C1 segment of cervical spinal cord (tissue), 14 donors: ENCODE measurements around the gene PRRT1B.
A peak's percentile ranks its signal among the peaks of the same experiment; 100 is the strongest.

Experiments used
- DNase-seq, 14 donors: peaks; one replicate each; lab custom pipeline; 2025; lab: John Stamatoyannopoulos, UW

The PRRT1B gene

DNA sequence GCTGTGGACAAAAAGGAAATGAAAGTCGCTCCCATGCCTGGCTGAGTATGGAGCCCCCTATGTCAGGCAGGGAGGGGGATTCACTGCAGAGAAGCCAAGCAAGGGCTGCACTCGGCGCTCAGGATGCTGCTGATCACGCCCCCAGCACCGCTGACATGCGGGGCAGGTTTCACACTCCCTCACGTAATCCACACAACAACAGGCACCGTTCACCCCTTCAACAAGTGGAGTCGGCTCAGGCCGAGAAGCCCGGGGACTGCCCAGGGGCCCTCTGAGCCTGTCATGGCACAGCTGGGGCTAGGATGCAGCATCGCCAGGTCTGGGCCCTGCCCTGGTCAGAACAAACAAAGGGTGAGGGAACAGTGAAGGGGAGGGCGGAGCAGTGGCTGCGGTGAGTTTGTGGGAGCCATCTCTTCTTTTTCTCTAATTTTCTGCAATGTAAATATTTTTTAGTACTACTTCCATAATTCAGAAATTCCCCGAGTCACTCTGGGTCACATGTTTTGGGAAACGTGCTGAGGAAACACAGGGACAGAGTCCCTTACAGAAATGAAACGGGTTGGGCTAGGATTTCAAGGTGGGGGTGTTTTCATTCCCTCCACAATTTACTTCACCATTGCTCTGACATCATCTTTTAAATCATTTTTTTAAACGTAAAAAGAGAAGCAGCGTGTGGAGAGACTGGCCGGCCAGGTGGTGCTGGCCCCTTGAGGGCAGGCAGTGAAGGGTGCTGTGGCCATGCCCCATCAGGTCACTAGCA is 49.8 kb downstream of the PRRT1B start:
- DNase-seq, result no peak

DNA sequence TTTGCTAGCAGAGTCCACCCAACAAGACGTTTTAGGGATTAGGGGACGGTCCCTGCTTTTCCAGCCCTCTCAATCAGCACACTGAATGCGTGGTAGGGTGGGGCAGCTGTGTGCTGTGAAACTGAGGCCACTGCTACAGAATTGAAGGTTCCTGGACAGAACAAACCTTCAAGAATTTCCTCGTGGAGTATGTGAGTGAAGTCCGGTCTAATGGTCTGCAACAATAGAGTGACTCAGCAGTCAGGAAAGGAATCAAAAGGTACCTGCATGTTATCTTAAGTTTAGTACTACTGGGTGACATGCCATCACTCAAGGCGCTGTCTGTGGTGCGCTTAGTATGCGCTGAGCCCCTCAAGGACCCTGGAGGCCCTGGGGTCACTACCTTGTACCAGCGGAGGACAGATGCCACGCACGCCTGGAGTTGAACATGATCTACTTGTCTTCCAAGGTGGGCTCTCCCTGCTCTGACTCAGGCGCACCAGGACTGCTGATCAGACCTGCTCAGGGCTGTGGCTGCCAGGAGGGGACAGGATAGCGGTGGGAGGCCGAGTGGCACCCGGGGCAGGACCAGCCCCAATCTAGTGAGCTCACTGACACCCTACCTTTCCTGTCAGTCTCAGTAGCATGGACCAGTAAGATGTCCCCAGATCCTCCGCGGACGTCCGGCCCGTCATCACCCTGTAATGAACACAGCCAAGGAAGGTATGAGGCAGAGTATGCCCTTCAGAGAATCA is 50.5 kb downstream of the PRRT1B start:
- no peak for DNase-seq

DNA sequence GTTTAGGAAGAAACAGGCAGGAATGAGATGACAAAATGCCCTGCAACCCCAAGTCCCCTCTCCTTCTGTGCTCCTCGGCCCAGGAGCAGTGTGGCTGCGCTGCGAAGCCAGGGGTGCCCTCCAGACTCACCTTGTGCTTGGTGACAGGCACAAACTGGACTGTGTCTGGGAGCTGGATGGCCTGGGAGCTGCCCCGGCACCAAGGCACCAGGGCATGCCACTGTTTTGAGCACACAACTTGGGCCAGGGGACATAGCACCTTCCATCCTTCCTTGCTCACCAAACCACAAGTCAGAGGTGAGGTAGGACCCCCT is 51.1 kb downstream of the PRRT1B start:
- no peak for DNase-seq

DNA sequence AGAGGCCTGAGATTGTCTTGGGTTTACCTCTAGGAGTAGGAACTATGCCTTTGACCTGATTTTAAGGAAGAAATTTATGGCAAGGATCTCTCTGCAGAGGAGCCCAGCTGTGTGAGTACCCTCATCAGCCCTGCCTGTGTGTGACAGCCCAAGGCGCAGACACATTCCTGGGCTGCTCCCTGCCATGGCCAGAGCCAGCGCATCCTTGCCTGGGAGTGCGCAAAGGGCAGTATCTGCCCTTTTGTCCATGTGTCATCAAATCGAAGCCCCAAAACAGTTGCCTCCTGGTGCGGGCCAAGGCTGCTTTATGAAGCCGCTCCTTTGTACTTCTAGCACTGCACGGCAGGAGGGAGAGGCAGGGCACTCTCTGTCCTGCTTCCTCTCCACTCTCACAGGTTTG is 51.9 kb downstream of the PRRT1B start:
- no peak for DNase-seq

DNA sequence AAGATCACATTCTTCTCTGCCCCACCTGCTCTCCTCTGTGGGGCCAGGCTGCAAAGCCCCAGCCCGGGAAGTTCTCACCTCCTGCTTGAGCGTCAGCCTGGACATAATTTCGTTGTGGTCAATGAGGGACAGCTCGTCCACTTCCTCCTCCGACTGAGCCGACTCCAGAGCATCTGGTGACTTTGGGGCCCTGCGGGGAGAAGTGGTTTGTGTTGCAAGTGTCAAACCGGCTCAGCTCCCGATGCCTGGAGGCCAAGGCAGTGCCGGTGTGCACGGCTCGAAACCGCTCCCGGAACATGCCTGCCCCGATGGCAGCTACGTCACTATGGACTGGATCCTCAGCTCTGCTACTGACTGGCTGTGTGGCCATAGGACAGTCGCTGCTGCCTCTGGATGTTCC is 52.8 kb downstream of the PRRT1B start:
- DNase-seq, result peak in 11 of 14 donors; percentile 36 to 74 (median 54)

DNA sequence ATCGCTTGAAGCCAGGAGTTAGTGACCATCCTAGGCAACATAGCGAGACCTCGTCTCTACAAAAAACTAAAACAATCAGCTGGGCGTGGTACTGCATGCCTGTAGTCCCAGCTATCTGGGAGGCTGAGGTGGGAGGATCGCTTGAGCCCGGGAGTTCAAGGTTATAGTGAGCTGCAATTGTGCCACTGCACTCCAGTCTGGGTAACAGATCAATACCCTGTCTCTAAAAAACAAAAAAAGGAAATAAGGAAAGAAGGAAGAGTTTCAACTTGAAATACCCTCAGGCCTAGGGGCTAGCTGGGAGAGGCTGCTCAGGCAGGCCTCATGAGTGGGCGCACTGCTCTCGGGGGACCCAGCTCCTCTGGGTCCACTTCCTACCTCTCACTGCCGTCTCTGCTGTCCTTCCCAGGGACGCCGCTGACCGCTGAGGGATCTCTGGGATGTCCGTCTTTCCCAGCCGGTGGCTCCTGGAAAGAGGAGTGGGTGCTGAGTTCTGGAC is 56.4 kb downstream of the PRRT1B start:
- no peak for DNase-seq

DNA sequence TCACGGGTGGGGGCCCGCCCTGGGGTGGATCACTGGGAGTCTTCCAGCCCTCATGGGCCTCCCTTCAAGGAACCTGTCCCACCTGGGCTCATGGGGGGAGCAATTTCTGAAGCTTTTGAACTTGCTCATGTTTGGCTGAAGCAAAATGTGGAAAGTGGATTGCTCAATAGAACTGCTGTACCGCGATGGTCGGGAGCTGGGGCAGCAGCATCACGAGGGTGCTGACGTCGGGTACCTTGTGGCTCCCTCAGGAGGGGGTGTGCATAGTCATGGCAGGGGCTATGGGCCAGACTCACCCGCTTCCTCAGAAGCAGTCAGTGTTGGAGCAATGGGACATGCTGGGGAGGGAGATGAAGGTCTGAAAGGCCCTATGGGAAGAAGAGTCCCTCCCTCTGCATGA is 57.9 kb downstream of the PRRT1B start:
- peak in 1 of 14 donors; percentile 31 for DNase-seq

DNA sequence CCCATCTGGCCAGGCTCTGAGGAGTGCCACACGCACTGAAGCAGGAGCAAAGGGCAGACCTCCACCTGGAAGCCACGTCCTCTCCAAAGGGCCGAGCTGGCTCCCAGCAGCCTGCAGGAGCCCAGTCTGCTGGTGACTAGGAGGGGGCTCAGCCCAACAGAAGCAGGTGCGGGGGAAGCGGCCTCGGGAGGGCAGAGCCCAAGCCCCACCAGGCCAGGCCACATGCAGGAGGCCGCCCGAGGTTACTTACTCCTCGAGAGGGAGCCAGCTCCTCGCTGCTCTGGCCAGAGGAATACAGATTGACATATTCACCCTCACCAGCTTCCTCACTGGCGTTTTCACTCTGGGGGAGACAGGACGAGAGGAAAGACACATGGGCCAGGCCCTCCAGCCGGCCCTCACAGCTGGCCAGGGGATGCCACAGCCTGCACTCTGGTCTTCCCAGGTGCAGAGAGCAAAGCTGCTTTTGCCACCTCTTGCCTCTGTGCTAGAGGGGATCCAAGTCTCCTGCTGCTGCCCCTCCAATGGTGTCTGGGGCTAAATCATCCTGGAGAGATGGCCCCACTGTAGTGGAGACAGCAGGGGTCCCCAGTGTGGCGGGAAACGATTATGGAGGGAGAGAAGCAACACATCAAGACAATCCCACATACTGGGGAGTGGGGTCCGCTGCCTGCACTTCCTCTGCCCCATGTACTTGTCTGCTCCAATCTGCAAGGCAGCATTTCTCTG is 58.6 kb downstream of the PRRT1B start:
- DNase-seq, result no peak

DNA sequence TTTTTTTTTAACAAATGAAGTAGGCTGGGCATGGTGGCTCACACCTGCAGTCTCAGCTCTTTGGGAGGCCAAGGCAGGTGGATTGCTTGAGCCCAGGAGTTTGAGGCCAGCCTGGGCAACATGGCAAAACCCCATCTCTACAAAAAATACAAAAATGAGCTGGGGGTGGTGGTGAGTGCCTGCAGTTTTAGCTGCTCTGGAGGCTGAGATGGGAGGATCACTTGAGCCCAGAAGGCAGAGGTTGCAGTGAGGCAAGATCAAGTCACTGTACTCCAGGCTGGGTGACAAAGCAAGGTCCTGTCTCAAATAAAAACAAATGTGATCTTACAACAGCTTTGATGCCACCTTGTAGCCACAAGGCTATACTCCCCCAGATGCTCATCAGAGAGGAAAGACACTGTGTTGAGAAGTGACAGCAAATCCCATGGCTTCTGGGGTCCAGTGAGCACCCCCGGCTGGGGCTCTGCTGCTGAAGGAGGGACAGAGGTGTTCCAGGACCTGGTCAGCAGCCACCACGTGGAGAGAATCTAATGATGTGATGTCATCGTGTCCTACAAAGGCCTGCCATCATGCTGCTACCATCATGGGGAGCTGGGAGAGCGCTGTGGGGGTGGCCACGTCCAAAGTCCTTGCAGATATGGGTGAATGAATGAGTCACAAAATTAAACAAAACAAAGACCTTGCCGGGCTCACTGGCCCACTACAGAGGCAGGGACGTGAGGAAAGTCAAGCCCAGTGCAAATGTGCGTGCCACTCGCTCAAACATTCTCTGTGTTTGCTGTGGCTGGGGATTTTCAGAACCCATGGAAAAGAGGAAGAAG is 60.7 kb downstream of the PRRT1B start:
- DNase-seq, result no peak

DNA sequence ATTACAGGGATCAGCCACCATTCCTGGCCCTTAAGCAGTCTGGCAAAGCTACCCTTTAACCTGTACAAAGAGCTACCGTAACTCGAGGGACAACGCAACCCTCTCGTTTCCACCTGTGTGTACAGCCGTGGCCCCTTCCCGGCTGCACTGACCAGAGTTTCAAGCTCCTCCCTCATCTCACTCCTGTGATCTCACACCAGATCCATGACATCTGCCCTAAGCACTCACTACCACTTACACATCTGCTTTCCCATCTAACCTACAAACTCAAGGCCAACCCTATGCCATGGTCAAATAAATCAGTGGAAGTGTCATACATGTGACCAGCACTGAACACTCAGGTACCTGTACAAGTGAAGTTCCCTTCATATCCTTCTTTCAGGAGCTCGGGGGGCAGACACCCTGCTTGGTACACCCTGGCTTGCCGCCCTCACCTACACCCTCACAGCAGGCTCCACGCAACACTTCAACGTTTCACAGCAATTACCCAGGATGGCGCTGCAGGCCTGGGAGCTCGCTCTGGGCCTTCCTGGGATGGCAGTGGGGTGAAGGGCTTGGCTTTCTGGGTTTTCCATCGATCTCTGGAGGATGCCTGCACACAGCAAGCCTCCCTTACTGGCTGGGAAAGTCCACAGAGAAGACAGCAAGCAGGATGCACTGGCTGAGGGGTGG is 61.7 kb downstream of the PRRT1B start:
- no peak for DNase-seq

DNA sequence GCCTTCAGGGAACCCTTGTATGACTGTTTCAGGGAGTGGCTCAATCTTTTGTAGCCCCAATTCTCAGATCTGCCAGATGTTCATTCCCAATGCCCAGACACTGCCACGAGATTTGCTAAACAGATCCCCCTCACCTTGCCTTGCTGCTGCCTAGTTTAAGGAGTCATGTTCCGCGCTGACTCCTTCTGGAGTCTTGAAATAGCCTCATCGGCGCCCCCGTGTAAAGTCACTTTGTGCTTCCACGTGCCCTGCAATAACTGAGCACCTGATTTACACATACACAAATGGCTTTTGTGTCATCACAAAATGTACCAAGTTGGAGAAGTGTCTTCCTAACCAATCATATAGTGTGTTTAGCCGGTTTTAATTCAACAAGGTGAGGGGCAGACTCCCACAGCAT is 62.3 kb downstream of the PRRT1B start:
- no peak for DNase-seq

DNA sequence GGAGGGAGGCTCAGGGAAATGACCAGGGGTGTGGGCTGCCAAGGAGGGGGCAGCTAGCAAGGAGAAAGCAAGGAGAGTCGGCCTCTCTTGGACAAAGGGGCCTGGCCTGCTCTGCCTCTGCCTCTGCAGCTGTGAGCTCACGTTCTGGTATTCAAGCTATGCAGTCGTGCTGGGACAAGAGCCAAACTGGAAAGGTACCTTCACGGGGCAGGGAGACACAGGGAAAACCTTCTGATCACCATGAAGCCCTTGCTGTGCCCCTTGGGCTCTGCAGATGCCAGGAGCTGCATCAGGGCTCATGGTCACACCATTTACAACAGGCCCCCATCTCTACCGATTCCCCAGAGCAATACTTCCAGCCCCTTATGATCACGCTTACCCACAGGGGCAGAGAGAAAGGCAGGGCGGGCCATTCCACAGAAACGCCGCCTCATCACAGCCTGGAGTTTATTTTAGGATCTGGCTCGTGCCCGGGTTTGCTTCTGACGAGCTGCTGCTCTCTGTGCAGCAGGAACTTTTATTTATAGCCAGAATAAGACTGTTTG is 63.2 kb downstream of the PRRT1B start:
- peak in 3 of 14 donors; percentile 19 to 84 (median 28) for DNase-seq
